Parathyroid adenoma (tissue), 2 donors: ENCODE results near the gene EML1.

ENCODE experiments used
- H2AFZ ChIP-seq: fragments of 300-600 bp; sonication (generic); one replicate; pipeline ENCODE4 v1.7.0; 2017; ENCODE audit warnings: antibody characterized with exemption, mild to moderate bottlenecking
- H3K27ac ChIP-seq: fragments of 300-600 bp; sonication (generic); one replicate; pipeline ENCODE4 v1.7.0; 2017
- H3K27me3 ChIP-seq: fragments of 300-600 bp; sonication (generic); one replicate; pipeline ENCODE4 v1.7.0; 2017; ENCODE audit warnings: low read length; ENCODE audit not compliant: control insufficient read depth, insufficient read depth
- H3K36me3 ChIP-seq: fragments of 300-600 bp; sonication (generic); one replicate; pipeline ENCODE4 v1.7.0; 2017; ENCODE audit warnings: low read length; ENCODE audit not compliant: control insufficient read depth, insufficient read depth
- H3K4me1 ChIP-seq: fragments of 300-600 bp; sonication (generic); one replicate; pipeline ENCODE4 v1.7.0; 2017; ENCODE audit warnings: control low read depth
- H3K4me2 ChIP-seq: fragments of 300-600 bp; sonication (generic); one replicate; pipeline ENCODE4 v1.7.0; 2017; ENCODE audit warnings: low read length
- H3K4me3 ChIP-seq: fragments of 300-600 bp; sonication (generic); one replicate; pipeline ENCODE4 v1.7.0; 2017; ENCODE audit warnings: low read depth, low read length
- H3K79me2 ChIP-seq: fragments of 300-600 bp; sonication (generic); one replicate; pipeline ENCODE4 v1.7.0; 2017; ENCODE audit warnings: control low read depth
- H3K9ac ChIP-seq: fragments of 300-600 bp; sonication (generic); one replicate; pipeline ENCODE4 v1.7.0; 2017; ENCODE audit warnings: mild to moderate bottlenecking
- H3K9me3 ChIP-seq: fragments of 300-600 bp; sonication (generic); one replicate; pipeline ENCODE4 v1.7.0; 2017; ENCODE audit warnings: low read length; ENCODE audit not compliant: control insufficient read depth
- TF ChIP-seq, protein P1 (sequence below): fragments of 300-600 bp; sonication (generic); IDR thresholded peaks from one replicate; pipeline ENCODE4 v1.7.0; 2017; ENCODE audit warnings: antibody characterized with exemption, mild to moderate bottlenecking
- donor health status: primary hyperparathyroidism.

The EML1 gene

DNA sequence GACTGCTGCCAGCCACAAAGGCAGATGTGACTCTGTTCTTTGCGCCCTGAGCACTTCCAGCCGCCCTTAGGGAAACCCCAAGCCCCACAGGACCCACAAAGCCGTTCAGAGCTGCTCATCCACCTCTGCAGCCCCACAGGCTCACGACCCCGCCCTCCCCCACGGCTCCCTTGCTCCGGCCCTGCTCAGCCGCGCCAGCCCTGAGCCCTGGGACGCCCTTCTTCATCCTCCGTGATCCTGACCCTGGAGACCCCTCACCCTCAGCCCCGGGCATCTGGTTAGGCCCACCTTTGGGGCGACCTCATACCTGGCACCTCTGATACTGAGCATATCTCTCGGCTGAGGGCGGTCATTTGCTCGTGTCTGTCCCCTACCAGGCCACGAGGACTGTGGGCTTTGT, 146.2 kb downstream of the EML1 start:
- Histone ChIP-seq H3K27ac (no peak overlapping the region), H2AFZ (no peak overlapping the region), H3K79me2 (no peaks in the 10 kb centered on the region), H3K9me3 (no peaks in the 10 kb centered on the region), H3K4me1 (no peaks in the 10 kb centered on the region), H3K4me2 (no peak overlapping the region), H3K27me3 (no peaks in the 10 kb centered on the region), H3K4me3 (no peak overlapping the region), H3K9ac (no peak overlapping the region), H3K36me3 (no peaks in the 10 kb centered on the region)
- TF ChIP-seq, protein P1, sequence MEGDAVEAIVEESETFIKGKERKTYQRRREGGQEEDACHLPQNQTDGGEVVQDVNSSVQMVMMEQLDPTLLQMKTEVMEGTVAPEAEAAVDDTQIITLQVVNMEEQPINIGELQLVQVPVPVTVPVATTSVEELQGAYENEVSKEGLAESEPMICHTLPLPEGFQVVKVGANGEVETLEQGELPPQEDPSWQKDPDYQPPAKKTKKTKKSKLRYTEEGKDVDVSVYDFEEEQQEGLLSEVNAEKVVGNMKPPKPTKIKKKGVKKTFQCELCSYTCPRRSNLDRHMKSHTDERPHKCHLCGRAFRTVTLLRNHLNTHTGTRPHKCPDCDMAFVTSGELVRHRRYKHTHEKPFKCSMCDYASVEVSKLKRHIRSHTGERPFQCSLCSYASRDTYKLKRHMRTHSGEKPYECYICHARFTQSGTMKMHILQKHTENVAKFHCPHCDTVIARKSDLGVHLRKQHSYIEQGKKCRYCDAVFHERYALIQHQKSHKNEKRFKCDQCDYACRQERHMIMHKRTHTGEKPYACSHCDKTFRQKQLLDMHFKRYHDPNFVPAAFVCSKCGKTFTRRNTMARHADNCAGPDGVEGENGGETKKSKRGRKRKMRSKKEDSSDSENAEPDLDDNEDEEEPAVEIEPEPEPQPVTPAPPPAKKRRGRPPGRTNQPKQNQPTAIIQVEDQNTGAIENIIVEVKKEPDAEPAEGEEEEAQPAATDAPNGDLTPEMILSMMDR = no peak

- H3K36me3 ChIP-seq = no peaks in the 10 kb centered on the region
- no peak overlapping the region for H2AFZ ChIP-seq
- TF ChIP-seq, protein P1 = no peak
- no peaks in the 10 kb centered on the region for H3K4me1 ChIP-seq
- H3K9me3 ChIP-seq = no peaks in the 10 kb centered on the region
- no peak overlapping the region for H3K9ac ChIP-seq
- H3K4me2 ChIP-seq = no peak overlapping the region
- no peaks in the 10 kb centered on the region for H3K27me3 ChIP-seq
- no peaks in the 10 kb centered on the region for H3K79me2 ChIP-seq
- no peak overlapping the region for H3K4me3 ChIP-seq
- no peak overlapping the region for H3K27ac ChIP-seq
Observed at GRCh38 chr14:99940064-99940463, 146.9 kb downstream of the EML1 start.

- Histone ChIP-seq H3K4me3 (no peak overlapping the region), H3K9ac (no peak overlapping the region), H3K27me3 (no peaks in the 10 kb centered on the region), H3K9me3 (no peaks in the 10 kb centered on the region), H3K4me1 (no peaks in the 10 kb centered on the region), H3K79me2 (no peaks in the 10 kb centered on the region), H3K27ac (no peak overlapping the region), H3K36me3 (no peaks in the 10 kb centered on the region), H3K4me2 (no peak overlapping the region), H2AFZ (no peak overlapping the region)
- TF ChIP-seq, protein P1 = no peak
Observed at GRCh38 chr14:99941211-99941610, 148.0 kb downstream of the EML1 start.

DNA sequence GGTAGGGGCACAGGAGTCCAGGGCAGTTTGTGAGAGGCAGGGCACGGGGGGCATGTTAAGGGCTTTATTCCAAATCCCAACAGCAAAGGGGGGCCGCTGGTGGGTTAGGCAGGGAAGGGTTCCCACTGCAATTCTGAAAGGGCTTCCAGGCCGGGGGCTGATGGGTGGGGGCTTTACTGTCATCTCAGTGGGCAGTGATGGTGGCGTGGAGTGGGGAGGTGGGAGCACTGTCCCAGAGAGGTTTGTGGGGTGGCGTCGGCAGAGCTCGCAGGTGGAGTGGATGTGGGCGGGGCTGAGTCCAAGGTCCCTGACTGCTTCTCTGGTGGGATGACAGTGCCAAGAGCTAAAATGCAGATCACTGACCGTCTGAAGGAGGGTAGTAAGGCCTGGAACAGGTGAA, 150.4 kb downstream of the EML1 start:
- H3K9ac ChIP-seq = no peak overlapping the region

DNA sequence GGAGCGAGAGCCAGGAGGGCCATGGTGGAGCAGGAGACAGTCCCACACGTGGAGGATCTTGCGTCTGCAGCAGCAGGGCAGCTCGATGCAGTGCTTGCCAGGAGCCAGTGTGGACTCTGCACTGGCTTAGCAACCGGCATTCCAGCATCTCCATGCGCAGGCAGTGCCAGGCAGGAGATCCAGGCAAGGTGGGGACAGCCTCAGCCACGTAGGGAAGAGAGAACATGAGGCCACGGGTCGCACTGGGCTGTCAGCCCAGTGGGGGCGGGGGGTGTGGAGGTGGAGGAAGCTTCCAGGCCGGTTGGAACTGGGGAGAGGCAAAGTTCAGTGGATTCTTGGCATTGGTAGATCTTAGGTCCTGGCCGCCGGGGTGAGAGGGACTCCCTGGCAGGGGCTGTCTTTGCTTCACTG, 151.0 kb downstream of the EML1 start:
- Histone ChIP-seq H2AFZ (no peak overlapping the region), H3K79me2 (no peaks in the 10 kb centered on the region), H3K4me3 (no peak overlapping the region), H3K4me2 (no peak overlapping the region), H3K27me3 (no peaks in the 10 kb centered on the region), H3K4me1 (peaks cover 2% of the 10 kb centered on the region), H3K9me3 (no peaks in the 10 kb centered on the region), H3K9ac (no peak overlapping the region), H3K27ac (no peak overlapping the region), H3K36me3 (no peaks in the 10 kb centered on the region)
- TF ChIP-seq, protein P1 = no peak

More for the DNA sequence above, 150.4 kb downstream of the EML1 start:
- Histone ChIP-seq H3K9me3 (no peaks in the 10 kb centered on the region), H3K4me2 (no peak overlapping the region), H2AFZ (no peak overlapping the region), H3K4me3 (no peak overlapping the region), H3K79me2 (no peaks in the 10 kb centered on the region), H3K27me3 (no peaks in the 10 kb centered on the region), H3K4me1 (peaks cover 2% of the 10 kb centered on the region), H3K27ac (no peak overlapping the region), H3K36me3 (no peaks in the 10 kb centered on the region)
- TF ChIP-seq, protein P1 = no peak
